Mononuclear cell (primary cell): ENCODE data around the gene DAPK3. TPM values are rescaled to one million over a fixed set of nuclear protein-coding genes. Genes with fewer than 3 reads are reported as not detected.
A peak's percentile ranks its signal among the peaks of the same experiment; 100 is the strongest.
"Not testable (repeated sequence)": the region's sequence is repeated elsewhere in the genome, so short reads cannot be mapped to it uniquely, and the experiment has no call there.

Source experiments
- H3K27me3 ChIP-seq: 2 replicates; pipeline ENCODE4 v1.6.0; 2011; ENCODE audit warnings: low read length, control low read depth; ENCODE audit not compliant: insufficient read depth
- H3K4me1 ChIP-seq: 2 replicates; pipeline ENCODE4 v1.5.1; 2011; ENCODE audit warnings: mild to moderate bottlenecking, low read length, control low read depth; ENCODE audit not compliant: insufficient read depth
- H3K4me3 ChIP-seq: 2 replicates; pipeline ENCODE4 v1.5.1; 2011; ENCODE audit warnings: mild to moderate bottlenecking, low read length, moderate library complexity
- H3K9me3 ChIP-seq: 2 replicates; pipeline ENCODE4 v1.5.1; 2011; ENCODE audit warnings: low read depth, mild to moderate bottlenecking, control low read depth, low read length
- total RNA-seq: library from RNA; depleted of rRNA; stranded (reverse); fragments of >200 nt; gene quantifications from one replicate; pipeline ENCODE4 v1.2.3, GENCODE V29; 2012

DAPK3 gene
- total RNA-seq, 1 donor, result 17.8 TPM

DNA sequence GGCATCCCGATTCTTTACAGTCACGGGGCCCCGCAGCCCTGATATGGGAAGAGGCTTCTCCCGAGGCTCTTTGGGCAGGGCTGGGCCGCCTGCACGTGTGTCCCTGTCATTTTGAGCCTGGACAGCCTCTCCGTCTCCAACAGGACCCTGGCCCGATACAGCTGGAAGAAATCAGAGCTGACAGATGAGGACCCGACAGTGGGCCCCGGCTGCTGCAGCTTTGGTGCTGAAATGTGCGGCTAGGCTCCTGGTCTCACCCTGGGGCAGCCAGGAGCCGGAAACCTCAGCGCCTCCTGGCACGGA, 39.9 kb upstream of the DAPK3 start:
- Histone ChIP-seq H3K27me3 (no peaks in the 10 kb centered on the region), H3K4me3 (no peak overlapping the region), H3K9me3 (no peaks in the 10 kb centered on the region), H3K4me1 (peaks cover 48% of the 10 kb centered on the region)

DNA sequence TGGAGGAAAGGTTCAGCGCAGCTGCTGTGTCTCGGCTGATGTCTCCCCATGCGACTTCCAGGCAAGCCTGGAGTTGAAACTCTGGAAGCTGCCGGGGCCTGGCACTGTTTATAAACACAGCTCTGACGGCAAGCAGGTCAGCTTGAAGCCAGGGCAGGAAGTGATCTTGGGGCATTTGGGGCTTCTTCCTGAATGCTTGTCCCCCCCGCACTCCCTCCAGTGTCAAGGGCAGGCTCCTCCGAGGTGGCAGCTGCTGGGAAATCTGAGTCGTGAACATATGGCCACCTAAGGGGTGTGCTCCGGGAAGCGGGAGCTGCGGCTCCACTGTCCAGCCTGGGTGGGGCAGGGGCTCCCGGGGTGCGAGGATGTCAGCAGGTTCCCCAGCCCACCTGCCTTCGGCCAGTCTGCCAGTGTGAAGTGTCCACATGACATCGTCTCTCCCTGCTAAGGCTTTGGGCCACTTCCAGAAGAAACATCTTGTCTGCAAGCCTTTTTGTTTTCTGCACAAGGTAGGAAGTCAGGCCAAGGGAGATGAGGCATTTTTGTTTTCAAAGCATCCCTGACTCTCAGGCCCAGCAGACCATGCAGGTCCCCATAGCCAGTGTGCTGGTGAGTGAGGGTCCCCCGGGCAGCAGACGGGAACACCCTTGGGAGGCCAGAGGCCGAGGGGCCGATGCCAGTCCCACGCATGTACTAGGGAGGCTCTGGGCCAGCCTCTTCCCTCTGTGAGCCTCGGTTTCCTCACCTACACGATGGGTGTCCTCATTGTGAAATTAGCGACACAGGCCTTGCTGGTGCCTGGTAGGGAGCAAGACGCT, 39.3 kb upstream of the DAPK3 start:
- Histone ChIP-seq H3K4me3 (no peak overlapping the region), H3K9me3 (no peaks in the 10 kb centered on the region), H3K27me3 (no peaks in the 10 kb centered on the region), H3K4me1 (peaks cover 48% of the 10 kb centered on the region)

DNA sequence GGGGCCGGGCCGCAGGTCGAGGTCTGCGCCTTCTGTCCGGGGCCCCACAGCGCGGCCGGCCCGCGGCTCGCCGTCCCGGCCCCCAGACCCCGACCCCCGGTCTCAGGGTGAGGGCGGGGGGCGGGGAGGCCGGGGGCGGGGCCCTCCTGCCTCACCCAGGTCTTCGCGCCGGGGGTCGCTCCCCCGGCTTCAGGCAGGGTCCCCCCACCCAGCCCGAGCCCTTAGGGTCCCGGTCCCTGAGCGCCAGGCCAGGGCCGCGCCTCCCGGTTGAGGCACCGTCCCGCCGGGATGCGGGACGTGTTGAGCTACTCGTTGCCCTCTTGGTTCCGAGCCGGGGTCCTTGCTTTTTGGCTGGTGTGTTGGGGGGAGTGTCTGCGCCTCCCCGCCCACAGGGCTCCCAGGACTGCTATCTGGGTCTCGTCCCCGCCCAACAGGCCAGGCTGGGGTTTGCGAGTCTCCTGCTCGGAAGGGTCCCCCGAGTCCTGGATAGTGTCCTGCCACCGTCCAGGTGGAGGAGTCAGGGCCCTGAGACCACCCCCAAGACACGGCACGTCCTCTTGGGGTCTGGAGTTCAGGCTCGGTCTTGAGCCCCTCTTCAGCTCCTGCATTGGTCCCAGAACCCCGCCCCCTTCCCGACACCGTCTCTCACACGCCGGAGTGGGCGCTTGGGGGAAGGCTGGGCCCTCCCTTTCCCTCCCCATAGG, 37.1 kb upstream of the DAPK3 start:
- peak overlapping the region; percentile 66 for H3K4me3 ChIP-seq
- no peaks in the 10 kb centered on the region for H3K27me3 ChIP-seq
- H3K4me1 ChIP-seq, result peaks cover 36% of the 10 kb centered on the region
- H3K9me3 ChIP-seq, result no peaks in the 10 kb centered on the region

DNA sequence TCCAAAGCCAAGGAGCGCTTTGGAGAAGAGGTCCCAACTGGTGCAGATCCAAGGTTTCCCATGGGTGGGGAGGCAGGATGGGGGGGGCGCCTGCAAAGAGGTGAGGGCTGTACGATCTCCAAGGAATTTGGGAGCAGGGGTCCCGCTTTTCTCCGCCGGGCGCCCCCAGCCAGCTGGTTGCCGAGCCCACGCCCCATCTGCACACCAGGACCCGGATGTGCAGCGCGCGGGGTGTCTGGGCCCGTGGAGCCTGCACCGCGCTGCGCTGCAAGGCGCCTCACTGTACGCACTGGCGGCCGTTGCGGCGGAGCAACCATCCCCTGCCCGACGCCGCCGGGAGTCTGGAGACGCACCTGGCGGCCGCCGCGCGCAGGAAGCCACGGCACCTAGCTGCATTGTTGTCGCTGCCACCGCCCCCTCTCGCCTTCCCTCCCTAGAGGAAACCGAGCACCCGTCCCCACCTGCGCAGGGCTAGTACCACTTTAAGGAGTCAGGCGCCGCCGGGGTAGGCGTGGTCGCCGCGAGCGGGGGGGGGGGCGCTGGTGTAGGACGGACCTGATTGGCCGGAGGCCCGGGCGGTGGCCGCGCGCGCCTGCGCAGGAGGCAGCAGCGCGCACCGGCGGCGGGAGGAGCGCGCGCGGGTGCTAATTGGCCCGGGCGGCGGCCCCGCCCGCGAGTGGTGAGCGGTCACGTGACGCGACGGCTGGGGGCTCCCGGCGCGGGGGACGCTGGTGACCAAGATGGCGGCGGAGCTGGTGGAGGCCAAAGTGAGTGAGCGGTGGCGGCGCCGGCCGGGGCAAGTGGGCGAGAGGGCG, 36.3 kb upstream of the DAPK3 start, which contains the start of gene PIAS4:
PIAS4 (plus strand) TSS at position 716 of the 815 bp plus-strand sequence; CDS start at position 741, 25 bp downstream.
- H3K27me3 ChIP-seq, result no peaks in the 10 kb centered on the region
- H3K9me3 ChIP-seq, result no peaks in the 10 kb centered on the region
- peak within 1 kb of the TSS; percentile 66 for H3K4me3 ChIP-seq
- peaks cover 36% of the 10 kb centered on the region for H3K4me1 ChIP-seq

DNA sequence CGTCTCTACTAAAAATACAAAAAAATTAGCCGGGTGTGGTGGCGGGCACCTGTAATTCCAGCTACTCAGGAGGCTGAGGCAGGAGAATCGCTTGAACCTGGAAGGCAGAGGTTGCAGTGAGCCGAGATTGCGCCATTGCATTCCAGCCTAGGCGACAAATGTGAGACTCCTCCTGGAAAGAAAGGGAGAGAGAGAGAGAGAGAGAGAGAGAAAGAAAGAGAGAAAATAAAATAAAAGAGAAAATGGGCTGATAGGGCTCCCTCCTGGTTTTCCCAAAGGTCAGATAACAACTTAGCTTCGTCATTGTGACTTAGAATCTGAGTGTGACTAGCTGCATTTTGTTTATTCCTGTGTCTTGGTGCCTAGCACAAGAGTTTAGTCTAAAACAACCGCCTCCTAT, 34.5 kb upstream of the DAPK3 start:
- H3K9me3 ChIP-seq, H3K27me3 ChIP-seq, H3K4me3 ChIP-seq: not testable (repeated sequence)
- peaks cover 26% of the 10 kb centered on the region for H3K4me1 ChIP-seq

DNA sequence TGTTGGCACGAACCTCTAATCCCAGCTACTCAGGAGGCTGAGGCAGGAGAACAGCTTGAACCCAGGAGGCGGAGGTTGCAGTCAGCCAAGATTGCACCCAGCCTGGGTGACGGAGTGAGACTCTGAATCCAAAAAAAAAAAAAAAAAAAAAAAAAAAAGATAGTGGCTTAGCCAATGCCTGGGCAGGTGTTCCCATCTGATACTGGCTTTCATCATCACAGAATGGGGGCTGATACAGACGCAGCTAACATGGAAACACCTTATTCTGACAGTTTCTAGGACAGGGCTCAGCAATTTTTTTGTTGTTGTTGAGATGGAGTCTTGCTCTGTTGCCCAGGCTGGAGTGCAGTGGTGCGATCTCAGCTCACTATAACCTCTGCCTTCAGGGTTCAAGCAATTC, 29.9 kb upstream of the DAPK3 start:
- not testable (repeated sequence) for H3K9me3 ChIP-seq, H3K4me3 ChIP-seq, H3K4me1 ChIP-seq, H3K27me3 ChIP-seq

DNA sequence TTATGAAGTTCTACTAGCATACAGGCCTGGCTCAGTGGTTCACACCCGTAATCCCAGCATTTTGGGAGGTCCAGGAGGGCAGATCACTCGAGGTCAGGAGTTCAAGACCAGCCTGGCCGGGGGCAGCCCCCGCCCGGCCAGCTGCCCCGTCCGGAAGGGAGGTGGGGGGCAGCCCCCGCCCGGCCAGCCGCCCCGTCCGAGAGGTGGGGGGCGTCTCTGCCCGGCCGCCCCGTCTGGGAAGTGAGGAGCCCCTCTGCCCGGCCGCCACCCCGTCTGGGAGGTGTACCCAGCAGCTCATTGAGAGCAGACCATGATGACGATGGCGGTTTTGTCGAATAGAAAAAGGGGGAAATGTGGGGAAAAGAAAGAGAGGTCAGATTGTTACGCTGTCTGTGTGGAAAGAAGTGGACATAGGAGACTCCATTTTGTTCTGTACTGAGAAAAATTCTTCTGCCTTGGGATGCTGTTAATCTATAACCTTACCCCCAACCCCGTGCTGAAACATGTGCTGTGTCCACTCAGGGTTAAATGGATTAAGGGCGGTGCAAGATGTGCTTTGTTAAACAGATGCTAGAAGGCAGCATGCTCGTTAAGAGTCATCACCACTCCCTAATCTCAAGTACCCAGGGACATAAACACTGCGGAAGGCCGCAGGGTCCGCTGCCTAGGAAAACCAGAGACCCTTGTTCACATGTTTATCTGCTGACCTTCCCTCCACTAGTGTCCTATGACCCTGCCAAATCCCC, 27.9 kb upstream of the DAPK3 start:
- not testable (repeated sequence) for H3K27me3 ChIP-seq, H3K9me3 ChIP-seq, H3K4me3 ChIP-seq, H3K4me1 ChIP-seq

DNA sequence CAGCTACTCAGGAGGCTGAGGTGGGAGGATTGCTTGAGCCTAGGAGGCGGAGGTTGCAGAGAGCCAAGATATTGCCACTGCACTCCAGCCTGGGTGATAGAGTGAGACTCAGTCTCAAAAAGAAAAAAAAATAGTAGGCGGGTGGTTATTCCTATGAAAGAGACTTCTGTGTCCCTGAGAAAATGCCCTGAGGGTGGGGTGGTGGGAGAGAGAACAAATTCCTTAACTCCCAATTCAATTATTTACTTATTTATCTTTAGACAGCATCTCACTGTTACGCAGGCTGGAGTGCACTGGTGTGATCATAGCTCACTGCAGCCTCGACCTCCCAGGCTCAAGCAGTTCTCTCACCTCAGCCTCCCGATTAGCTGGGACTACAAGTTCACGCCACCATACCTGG, 24.7 kb upstream of the DAPK3 start:
- no peak overlapping the region for H3K4me3 ChIP-seq
- H3K27me3 ChIP-seq, result no peaks in the 10 kb centered on the region
- H3K9me3 ChIP-seq, result no peaks in the 10 kb centered on the region
- peaks cover 8% of the 10 kb centered on the region for H3K4me1 ChIP-seq

DNA sequence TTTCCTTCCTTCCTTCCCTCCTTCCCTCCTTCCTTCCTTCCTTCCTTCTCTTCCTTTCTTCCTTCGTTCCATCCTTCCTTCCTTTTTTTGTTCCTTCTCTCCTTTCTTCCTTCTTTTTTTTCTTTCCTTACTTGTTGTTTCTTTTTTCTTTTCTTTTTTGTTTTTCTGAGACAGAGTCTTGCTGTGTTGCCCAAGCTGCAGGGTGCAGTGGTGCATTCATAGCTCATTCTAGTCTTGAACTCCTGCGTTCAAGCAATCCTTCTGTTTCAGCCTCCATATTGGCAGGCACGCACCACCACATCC, 19.9 kb upstream of the DAPK3 start:
- no peaks in the 10 kb centered on the region for H3K9me3 ChIP-seq

DNA sequence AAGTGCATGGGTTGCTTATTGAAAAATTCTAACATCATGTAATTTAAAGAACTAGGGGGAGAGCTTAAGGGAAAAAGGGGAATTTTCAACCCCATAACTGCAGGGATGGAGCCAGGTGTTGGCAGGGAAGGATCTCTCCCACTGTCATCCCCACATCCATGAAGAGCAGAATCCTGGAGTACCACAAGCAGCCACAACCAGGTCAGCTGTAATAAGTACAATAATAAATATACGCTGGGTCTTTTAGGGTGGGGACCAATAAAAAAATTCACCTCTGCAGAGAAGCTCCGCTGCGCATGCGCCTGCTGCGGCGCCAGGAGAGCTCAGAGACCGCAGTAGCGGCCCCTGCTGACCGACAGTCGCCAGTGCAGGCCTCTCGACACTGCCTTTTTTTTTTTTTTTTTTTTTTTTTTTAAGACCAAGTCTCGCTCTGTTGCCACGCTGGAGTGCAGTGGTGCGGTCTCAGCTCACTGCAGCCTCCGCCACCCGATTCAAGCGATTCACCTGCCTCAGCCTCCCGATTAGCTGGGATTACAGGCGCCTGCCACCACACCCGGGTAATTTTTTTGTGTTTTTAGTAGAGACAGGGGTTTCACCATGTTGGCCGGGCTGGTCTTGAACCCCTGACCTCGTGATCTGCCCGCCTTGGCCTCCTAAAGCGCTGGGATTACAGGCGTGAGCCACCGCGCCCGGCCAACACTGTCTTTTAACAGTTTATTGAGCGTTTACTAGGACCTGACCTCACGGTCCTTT, 16.9 kb upstream of the DAPK3 start:
- peak overlapping the region; percentile 34 for H3K4me3 ChIP-seq

More for the DNA sequence above, 19.9 kb upstream of the DAPK3 start:
- H3K4me3 ChIP-seq, result no peak overlapping the region
- H3K27me3 ChIP-seq, result no peaks in the 10 kb centered on the region
- peaks cover 37% of the 10 kb centered on the region for H3K4me1 ChIP-seq

DNA sequence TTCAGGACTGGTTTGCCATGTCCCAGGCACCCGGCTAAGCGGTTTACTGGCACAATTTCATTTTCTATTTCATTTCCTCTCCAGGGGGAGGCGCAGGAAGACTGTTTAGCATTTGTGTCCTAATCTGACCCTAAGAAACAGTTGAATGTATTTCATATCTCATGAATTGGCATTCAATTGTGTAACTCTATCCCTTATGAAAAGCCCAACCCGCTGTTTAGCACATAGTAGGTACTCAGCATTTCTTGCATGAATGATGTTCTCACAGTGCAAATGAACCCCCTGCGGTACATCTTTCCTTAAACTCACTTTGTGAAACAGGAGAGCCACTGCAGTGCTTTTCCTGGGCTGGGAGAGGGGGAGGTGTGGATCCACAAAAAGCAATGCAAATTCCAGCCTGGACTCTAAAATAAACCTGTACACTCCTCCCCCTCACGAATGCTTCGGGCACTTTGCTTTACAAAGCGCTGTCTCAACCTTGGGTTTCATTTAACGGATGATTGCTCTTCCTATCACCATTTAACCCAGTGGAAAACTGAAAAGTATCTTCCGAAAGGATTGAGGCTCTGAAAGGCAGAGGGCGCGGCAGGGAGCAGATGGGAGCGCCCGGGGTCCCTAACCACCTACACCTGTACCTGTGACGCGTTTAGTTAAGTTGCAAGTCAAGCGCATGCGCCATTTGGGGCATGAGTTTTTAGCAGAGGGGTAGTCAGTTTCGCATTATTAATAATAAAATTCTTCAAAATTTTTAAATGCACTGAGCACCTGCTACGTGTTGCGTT, 15.6 kb upstream of the DAPK3 start:
- H3K4me1 ChIP-seq, result peaks cover 57% of the 10 kb centered on the region
- H3K4me3 ChIP-seq, result peak overlapping the region; percentile 98
- H3K9me3 ChIP-seq, result no peaks in the 10 kb centered on the region
- H3K27me3 ChIP-seq, result no peaks in the 10 kb centered on the region

More for the DNA sequence above, 16.9 kb upstream of the DAPK3 start:
- Histone ChIP-seq H3K9me3 (no peaks in the 10 kb centered on the region), H3K27me3 (no peaks in the 10 kb centered on the region), H3K4me1 (peaks cover 57% of the 10 kb centered on the region)

DNA sequence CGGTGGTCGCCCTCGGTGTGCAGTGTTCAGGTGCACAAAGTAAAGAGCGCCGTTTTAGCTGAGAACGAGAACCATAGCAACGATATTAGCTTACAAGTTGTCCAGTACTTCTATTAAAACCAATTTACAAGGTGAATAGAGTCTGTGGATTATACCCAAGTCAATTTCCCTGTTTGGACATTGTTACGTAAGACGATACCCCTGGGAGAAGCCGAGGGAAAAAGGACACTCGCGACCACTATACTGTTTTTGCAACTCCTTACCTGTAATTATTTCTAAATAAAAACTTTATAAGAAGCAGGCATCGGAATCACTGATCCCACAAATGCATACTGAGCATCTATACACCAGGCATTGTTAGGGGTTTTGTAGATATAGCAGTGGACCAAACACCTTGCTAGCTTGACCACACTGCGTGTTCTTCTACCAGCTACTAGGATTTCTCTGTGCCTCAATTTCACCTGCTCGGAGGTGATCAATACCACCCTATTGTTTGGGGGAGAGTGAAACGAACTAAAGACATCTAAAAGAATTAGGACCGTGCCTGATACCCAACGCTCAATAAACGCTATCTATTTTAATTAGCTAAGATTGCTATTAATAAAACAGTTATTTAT, 14.9 kb upstream of the DAPK3 start:
- peak overlapping the region; percentile 98 for H3K4me3 ChIP-seq
- H3K9me3 ChIP-seq, result no peaks in the 10 kb centered on the region
- H3K27me3 ChIP-seq, result no peaks in the 10 kb centered on the region
- H3K4me1 ChIP-seq, result peaks cover 57% of the 10 kb centered on the region

DNA sequence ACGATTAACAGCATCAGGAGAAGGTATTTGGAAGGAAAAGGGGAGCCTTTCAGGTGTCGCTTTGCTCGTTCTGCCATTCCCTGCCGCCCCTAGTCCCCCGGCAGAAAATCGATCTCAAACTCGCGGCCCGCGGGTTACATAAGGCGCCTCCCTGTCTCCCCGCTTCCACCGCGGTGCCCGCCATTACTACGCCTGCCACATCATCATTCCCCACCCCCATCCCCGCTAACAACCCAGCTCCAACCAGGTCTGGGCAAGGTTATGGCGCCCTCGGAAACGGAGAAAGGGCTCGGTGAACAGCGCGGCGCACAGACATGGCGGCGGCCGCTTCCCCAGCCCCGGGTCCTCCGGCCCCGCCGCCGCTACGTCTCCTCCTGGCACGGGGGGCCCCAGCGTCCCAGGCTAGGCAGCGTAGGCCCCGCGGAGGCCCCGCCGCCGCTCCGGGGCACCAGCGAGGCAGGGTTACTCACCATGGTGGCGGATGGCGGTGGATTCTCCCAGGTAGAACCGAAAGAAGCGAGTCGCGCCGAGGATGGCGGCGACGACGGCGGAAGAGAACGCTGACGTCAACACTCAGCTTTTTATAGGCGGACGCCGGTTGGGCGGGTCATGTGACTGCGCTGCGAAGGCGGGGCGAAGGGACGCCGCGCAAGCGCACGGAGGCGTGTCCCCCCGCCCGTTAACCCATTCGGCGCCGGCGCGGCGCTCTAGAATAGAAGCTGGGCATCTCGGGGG, 14.2 kb upstream of the DAPK3 start, which contains the start of gene EEF2:
EEF2 (minus strand) TSS at position 556 of the 735 bp plus-strand sequence; CDS start at position 473, 83 bp downstream.
- Histone ChIP-seq H3K4me1 (peaks cover 53% of the 10 kb centered on the region), H3K27me3 (no peaks in the 10 kb centered on the region), H3K9me3 (no peaks in the 10 kb centered on the region), H3K4me3 (peak within 1 kb of the TSS; percentile 98)
